HG03064 (cell line): ENCODE data around the gene PARD3.

Experiments
- ATAC-seq: cut with Tn5 transposase; IDR thresholded peaks from one replicate; pipeline ENCODE4 v1.9.1; 2021; ENCODE audit warnings: low read depth; ENCODE audit not compliant: unreplicated experiment

PARD3 gene

GRCh38 chr10:34523017-34523767, 291.9 kb downstream of the PARD3 start:
- no peak for ATAC-seq

GRCh38 chr10:34522546-34522945, 292.6 kb downstream of the PARD3 start:
- no peak for ATAC-seq

GRCh38 chr10:34520510-34520909, 294.6 kb downstream of the PARD3 start:
- ATAC-seq: no peak

- ATAC-seq: no peak
Measured at GRCh38 chr10:34520084-34520483, 295.0 kb downstream of the PARD3 start.

GRCh38 chr10:34514290-34514689, 300.8 kb downstream of the PARD3 start:
- no peak for ATAC-seq

GRCh38 chr10:34513636-34514035, 301.5 kb downstream of the PARD3 start:
- no peak for ATAC-seq

GRCh38 chr10:34507217-34507616, 307.9 kb downstream of the PARD3 start:
- ATAC-seq: no peak

GRCh38 chr10:34506786-34507185, 308.3 kb downstream of the PARD3 start:
- no peak for ATAC-seq

- no peak for ATAC-seq
Measured at GRCh38 chr10:34505338-34505737, 309.8 kb downstream of the PARD3 start.

- no peak for ATAC-seq
Measured at GRCh38 chr10:34504534-34504933, 310.6 kb downstream of the PARD3 start.

- ATAC-seq: no peak
Measured at GRCh38 chr10:34503704-34504103, 311.4 kb downstream of the PARD3 start.

GRCh38 chr10:34499612-34500279, 315.4 kb downstream of the PARD3 start:
- no peak for ATAC-seq

GRCh38 chr10:34498821-34499220, 316.3 kb downstream of the PARD3 start:
- ATAC-seq: no peak

- no peak for ATAC-seq
Measured at GRCh38 chr10:34495938-34496337, 319.2 kb downstream of the PARD3 start.

- ATAC-seq: no peak
Measured at GRCh38 chr10:34494012-34494411, 321.1 kb downstream of the PARD3 start.

- no peak for ATAC-seq
Measured at GRCh38 chr10:34492081-34492480, 323.0 kb downstream of the PARD3 start.

- ATAC-seq: no peak
Measured at GRCh38 chr10:34491678-34492077, 323.4 kb downstream of the PARD3 start.

- ATAC-seq: no peak
Measured at GRCh38 chr10:34489973-34490745, 324.9 kb downstream of the PARD3 start.

GRCh38 chr10:34489411-34489810, 325.7 kb downstream of the PARD3 start:
- no peak for ATAC-seq

- ATAC-seq: no peak
Measured at GRCh38 chr10:34488476-34489130, 326.5 kb downstream of the PARD3 start.

- no peak for ATAC-seq
Measured at GRCh38 chr10:34486008-34486407, 329.1 kb downstream of the PARD3 start.
